ENCODE results near the gene CNTFR.

DNA sequence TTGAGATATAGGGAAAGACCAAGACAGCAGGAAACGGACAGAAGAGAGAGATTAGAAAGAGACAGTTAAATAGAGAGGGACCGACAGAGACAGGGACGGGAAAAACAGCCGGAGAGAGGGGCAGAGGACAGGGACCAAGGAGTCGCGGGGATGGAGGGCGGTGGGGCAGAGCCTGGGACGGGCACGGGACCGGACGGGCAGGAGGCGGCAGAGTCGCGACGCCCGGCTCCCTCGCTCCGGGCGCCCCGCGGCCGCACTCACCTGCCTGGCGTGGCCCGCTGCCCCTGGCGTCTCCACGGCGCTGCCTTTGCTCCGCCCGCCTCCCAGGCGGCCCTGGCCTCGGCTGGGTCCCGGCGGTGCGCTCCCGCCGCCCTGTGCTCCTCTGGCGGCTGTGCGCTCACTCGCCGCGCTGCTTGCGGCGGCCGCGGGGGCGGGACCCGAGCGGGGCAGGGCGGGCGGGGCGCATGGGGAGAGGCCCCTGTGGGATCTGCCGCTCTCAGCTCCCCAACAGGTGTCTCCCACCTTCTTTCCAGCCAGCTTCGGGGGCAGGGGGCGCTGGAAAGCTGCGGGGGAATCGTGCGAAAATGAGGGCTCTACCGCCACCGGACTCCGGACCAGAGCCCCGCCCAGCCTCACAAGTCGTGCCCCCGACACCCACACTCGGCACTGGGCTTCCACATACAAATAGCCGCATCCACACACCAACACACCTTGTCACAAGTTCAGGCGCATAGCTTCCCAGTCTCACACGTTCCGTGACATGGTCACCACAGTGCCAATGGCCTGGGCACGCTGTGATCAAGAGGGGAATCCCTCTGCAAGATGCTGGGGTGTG, 39.3 kb upstream of the CNTFR start, which contains the start of gene ARID3C:
- TF ChIP-seq, protein P1, sequence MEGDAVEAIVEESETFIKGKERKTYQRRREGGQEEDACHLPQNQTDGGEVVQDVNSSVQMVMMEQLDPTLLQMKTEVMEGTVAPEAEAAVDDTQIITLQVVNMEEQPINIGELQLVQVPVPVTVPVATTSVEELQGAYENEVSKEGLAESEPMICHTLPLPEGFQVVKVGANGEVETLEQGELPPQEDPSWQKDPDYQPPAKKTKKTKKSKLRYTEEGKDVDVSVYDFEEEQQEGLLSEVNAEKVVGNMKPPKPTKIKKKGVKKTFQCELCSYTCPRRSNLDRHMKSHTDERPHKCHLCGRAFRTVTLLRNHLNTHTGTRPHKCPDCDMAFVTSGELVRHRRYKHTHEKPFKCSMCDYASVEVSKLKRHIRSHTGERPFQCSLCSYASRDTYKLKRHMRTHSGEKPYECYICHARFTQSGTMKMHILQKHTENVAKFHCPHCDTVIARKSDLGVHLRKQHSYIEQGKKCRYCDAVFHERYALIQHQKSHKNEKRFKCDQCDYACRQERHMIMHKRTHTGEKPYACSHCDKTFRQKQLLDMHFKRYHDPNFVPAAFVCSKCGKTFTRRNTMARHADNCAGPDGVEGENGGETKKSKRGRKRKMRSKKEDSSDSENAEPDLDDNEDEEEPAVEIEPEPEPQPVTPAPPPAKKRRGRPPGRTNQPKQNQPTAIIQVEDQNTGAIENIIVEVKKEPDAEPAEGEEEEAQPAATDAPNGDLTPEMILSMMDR (IDR thresholded peaks at IDR 0.05), result no peak
- no peak for TF ChIP-seq POLR2A (IDR thresholded peaks at IDR 0.05)
